Mammary epithelial cell (primary cell): Measurements from ENCODE around the gene DPP10.
"Not testable (repeated sequence)": the region's sequence is repeated elsewhere in the genome, so short reads cannot be mapped to it uniquely, and the experiment has no call there.

ENCODE experiments used
- EZH2 ChIP-seq: IDR thresholded peaks from 2 replicates; pipeline ENCODE4 v1.6.1; 2012; ENCODE audit warnings: low read length, inconsistent platforms, borderline replicate concordance
- TF ChIP-seq, protein P1 (sequence below), 2 donors: IDR thresholded peaks in 1 of 2; conservative IDR thresholded peaks in 1 of 2; 2 replicates each; pipeline ENCODE4 v1.5.1; 2011 to 2012; ENCODE audit warnings: inconsistent platforms in 2 of 2, low read length in 2 of 2, mild to moderate bottlenecking in 2 of 2, control low read depth in 1 of 2, low read depth in 1 of 2; ENCODE audit not compliant: insufficient read depth in 1 of 2; ENCODE audit errors: extremely low read depth in 1 of 2

DNA sequence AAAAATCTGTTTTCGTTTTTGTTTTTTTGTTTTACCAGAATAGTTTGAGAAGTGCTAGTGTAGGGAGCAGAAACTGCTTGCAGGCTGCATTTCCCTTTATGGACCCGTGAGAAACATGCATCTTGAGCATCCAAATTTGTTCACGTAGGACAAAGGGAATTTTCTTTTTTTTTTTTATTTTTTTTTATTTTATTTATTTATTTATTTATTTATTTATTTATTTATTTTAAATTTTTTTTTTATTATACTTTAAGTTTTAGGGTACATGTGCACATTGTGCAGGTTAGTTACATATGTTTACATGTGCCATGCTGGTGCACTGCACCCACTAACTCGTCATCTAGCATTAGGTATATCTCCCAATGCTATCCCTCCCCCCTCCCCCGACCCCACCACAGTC is 305.7 kb downstream of the DPP10 start:
- TF ChIP-seq, protein P1, sequence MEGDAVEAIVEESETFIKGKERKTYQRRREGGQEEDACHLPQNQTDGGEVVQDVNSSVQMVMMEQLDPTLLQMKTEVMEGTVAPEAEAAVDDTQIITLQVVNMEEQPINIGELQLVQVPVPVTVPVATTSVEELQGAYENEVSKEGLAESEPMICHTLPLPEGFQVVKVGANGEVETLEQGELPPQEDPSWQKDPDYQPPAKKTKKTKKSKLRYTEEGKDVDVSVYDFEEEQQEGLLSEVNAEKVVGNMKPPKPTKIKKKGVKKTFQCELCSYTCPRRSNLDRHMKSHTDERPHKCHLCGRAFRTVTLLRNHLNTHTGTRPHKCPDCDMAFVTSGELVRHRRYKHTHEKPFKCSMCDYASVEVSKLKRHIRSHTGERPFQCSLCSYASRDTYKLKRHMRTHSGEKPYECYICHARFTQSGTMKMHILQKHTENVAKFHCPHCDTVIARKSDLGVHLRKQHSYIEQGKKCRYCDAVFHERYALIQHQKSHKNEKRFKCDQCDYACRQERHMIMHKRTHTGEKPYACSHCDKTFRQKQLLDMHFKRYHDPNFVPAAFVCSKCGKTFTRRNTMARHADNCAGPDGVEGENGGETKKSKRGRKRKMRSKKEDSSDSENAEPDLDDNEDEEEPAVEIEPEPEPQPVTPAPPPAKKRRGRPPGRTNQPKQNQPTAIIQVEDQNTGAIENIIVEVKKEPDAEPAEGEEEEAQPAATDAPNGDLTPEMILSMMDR (conservative IDR thresholded peaks at IDR 0.05 in 1 of 2, IDR thresholded peaks at IDR 0.05 in 1 of 2; ENCODE audit: extremely low read depth in 1 of 2, insufficient read depth in 1 of 2, low read depth in 1 of 2, low read length in 2 of 2): not testable (repeated sequence)
- not testable (repeated sequence) for TF ChIP-seq EZH2
